Tibial artery (tissue), 4 donors: ENCODE results near the gene DPPA2.

Experiments used
- DNase-seq, 2 donors: peaks; one replicate each; pipeline ENCODE4 v3.0.0-alpha.2; 2019
- H3K27ac ChIP-seq, 2 donors: fragments of 200-600 bp; sonication (generic) in 1 of 2; 1 replicate in 1 of 2; 2 replicates in 1 of 2; pipeline ENCODE4 v1.5.1; 2018 to 2019; ENCODE audit warnings: mild to moderate bottlenecking in 1 of 2
- H3K27me3 ChIP-seq, 2 donors: fragments of 200-600 bp; sonication (generic) in 1 of 2; one replicate each; pipeline versions ENCODE4 v1.5.1 to v1.6.0; 2016 to 2019
- H3K36me3 ChIP-seq, 3 donors: fragments of 200-600 bp; sonication (generic) in 2 of 3; one replicate each; pipeline ENCODE4 v1.5.1; 2016 to 2019; ENCODE audit warnings: mild to moderate bottlenecking in 2 of 3
- H3K4me1 ChIP-seq, 4 donors: fragments of 200-600 bp; sonication (generic) in 2 of 4; 1 replicate in 3 of 4; 2 replicates in 1 of 4; pipeline ENCODE4 v1.5.1; 2016 to 2019
- H3K4me3 ChIP-seq, 2 donors: fragments of 200-600 bp; sonication (generic) in 1 of 2; 1 replicate in 1 of 2; 2 replicates in 1 of 2; pipeline ENCODE4 v1.5.1; 2018 to 2019; ENCODE audit warnings: mild to moderate bottlenecking in 2 of 2
- H3K9me3 ChIP-seq, 3 donors: fragments of 200-600 bp; sonication (generic) in 1 of 3; one replicate each; pipeline ENCODE4 v1.5.1; 2016 to 2019
- CTCF ChIP-seq, 2 experiments: fragments of 200-600 bp in 1 of 2; fragments of 450-650 bp in 1 of 2; IDR thresholded peaks; one replicate each; pipeline ENCODE4 v1.5.1; 2017 to 2019; ENCODE audit warnings: antibody characterized with exemption in 2 of 2, mild to moderate bottlenecking in 1 of 2, moderate library complexity in 1 of 2
- intact Hi-C: fragments of 100-400 bp; cut with DNase I; formaldehyde crosslinking; loops from one replicate; pipeline ENCODE4 v1.15.0; 2023; ENCODE audit warnings: low total_unique reads

The DPPA2 gene

GRCh38 chr3:109252641-109253040, 63.7 kb downstream of the DPPA2 start:
- DNase-seq, result no peak
- TF ChIP-seq CTCF (IDR thresholded peaks at IDR 0.05), result no peak
- no peaks in the 10 kb centered on the region for H3K9me3 ChIP-seq
- intact Hi-C loops, result no loop called here
- no peak overlapping the region for H3K4me3 ChIP-seq
- peaks cover 0 to 17% (median 0%) of the 10 kb centered on the region in 4 donors for H3K4me1 ChIP-seq
- no peaks in the 10 kb centered on the region for H3K27me3 ChIP-seq
- H3K27ac ChIP-seq, result no peak overlapping the region
- no peaks in the 10 kb centered on the region for H3K36me3 ChIP-seq
